Measurements from ENCODE around the gene GMCL2.

Gene GMCL2

DNA sequence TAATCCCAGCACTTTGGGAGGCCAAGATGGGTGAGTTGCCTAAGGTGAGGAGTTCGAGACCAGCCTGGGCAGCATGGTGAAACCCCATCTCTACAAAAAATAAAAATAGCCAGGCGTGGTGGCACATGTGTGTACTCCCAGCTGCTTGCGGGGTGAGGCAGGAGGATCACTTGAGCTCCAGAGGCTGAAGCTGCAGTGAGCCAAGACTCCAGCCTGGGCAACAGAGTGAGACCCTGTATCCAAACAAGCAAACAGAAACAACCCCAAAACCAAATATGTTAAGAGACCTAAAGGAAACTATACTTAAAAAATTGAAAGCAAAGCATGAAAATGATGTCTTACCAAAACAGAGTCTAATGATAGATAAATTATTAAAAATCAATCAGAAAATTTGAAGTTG is 29.6 kb upstream of the GMCL2 start:
- no peak overlapping the region for H3K27ac ChIP-seq (ENCODE audit: low read depth, low read length)

DNA sequence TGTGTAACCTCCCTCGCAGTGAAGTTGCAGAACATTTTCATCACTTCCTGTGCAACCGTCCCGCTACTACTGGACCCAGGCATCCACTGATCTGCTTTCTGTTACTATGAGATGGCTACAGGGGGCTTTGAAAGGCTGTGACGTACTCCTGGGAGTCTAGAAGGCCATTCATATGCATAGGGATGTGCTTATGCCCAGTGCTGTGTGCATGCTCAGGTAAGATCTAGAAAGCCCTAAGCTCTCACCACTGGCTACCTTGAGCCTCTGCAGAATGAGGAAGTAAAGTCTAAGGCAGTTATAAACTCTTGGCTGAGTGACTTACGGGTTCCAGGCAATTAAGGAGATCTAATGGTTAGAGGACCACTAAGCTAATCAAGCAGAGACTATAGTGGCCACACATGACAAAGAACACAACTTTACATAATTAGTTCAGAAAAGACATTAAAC is 28.9 kb upstream of the GMCL2 start:
- Histone ChIP-seq H3K14ac (ENCODE audit: low read length) (no peak overlapping the region), H2AFZ (ENCODE audit: insufficient read depth, low read length, poor library complexity) (no peak overlapping the region), H2AK5ac (ENCODE audit: low read length) (no peak overlapping the region), H3K18ac (ENCODE audit: low read length) (no peak overlapping the region), H2BK12ac (ENCODE audit: low read length) (no peak overlapping the region), H3K4ac (ENCODE audit: low read depth, low read length) (no peak overlapping the region), H3K4me3 (ENCODE audit: low read depth, low read length) (no peak overlapping the region), H4K12ac (ENCODE audit: low read depth, low read length) (no peak overlapping the region), H4K91ac (ENCODE audit: low read depth, low read length) (no peak overlapping the region), H2BK120ac (ENCODE audit: insufficient read depth, low read length, poor library complexity) (no peak overlapping the region), H4K8ac (ENCODE audit: low read depth, low read length) (no peak overlapping the region), H3K79me1 (ENCODE audit: low read length) (no peaks in the 10 kb centered on the region), H3K27me3 (ENCODE audit: insufficient read depth, low read length) (no peaks in the 10 kb centered on the region), H3K27ac (ENCODE audit: low read depth, low read length) (no peak overlapping the region), H3K23ac (ENCODE audit: low read length) (peak overlapping the region; percentile 37), H3K36me3 (ENCODE audit: control insufficient read depth in 1 of 2, insufficient read depth in 2 of 2, low read length in 2 of 2) (peaks cover 52 to 61% of the 10 kb centered on the region in 2 experiments), H3K79me2 (ENCODE audit: control insufficient read depth, insufficient read depth, low read length, poor library complexity) (no peaks in the 10 kb centered on the region), H3K4me1 (ENCODE audit: control insufficient read depth in 1 of 2, insufficient read depth in 2 of 2, low read length in 2 of 2) (peaks cover 0 to 3% of the 10 kb centered on the region in 2 experiments), H3K9me3 (ENCODE audit: insufficient read depth, low read depth, low read length) (peaks cover 1% of the 10 kb centered on the region), H2BK5ac (ENCODE audit: low read depth, low read length, poor library complexity) (no peak overlapping the region), H3K4me2 (ENCODE audit: low read length) (no peak overlapping the region), H3K9ac (ENCODE audit: low read length) (no peak overlapping the region)
- no peak for DNase-seq
- no CpG with 5 or more reads among the region's 5 CpGs for WGBS (ENCODE audit: extremely low coverage, insufficient coverage, insufficient read length)

More for the DNA sequence above, 29.6 kb upstream of the GMCL2 start:
- Histone ChIP-seq H3K4me3 (ENCODE audit: low read depth, low read length) (no peak overlapping the region), H4K8ac (ENCODE audit: low read depth, low read length) (no peak overlapping the region), H3K9ac (ENCODE audit: low read length) (no peak overlapping the region), H2AFZ (ENCODE audit: insufficient read depth, low read length, poor library complexity) (no peak overlapping the region), H3K4ac (ENCODE audit: low read depth, low read length) (no peak overlapping the region), H3K18ac (ENCODE audit: low read length) (no peak overlapping the region), H4K12ac (ENCODE audit: low read depth, low read length) (no peak overlapping the region), H3K79me1 (ENCODE audit: low read length) (no peaks in the 10 kb centered on the region), H2AK5ac (ENCODE audit: low read length) (no peak overlapping the region), H3K23ac (ENCODE audit: low read length) (no peak overlapping the region), H3K36me3 (ENCODE audit: control insufficient read depth in 1 of 2, insufficient read depth in 2 of 2, low read length in 2 of 2) (peaks cover 49 to 60% of the 10 kb centered on the region in 2 experiments), H3K9me3 (ENCODE audit: insufficient read depth, low read depth, low read length) (peaks cover 1% of the 10 kb centered on the region), H2BK5ac (ENCODE audit: low read depth, low read length, poor library complexity) (no peak overlapping the region), H3K27me3 (ENCODE audit: insufficient read depth, low read length) (no peaks in the 10 kb centered on the region), H3K79me2 (ENCODE audit: control insufficient read depth, insufficient read depth, low read length, poor library complexity) (no peaks in the 10 kb centered on the region), H3K14ac (ENCODE audit: low read length) (no peak overlapping the region), H2BK12ac (ENCODE audit: low read length) (no peak overlapping the region), H4K91ac (ENCODE audit: low read depth, low read length) (no peak overlapping the region), H3K4me2 (ENCODE audit: low read length) (no peak overlapping the region), H2BK120ac (ENCODE audit: insufficient read depth, low read length, poor library complexity) (no peak overlapping the region), H3K4me1 (ENCODE audit: control insufficient read depth in 1 of 2, insufficient read depth in 2 of 2, low read length in 2 of 2) (peaks cover 0 to 3% of the 10 kb centered on the region in 2 experiments)
- no peak for DNase-seq
- WGBS (ENCODE audit: extremely low coverage, insufficient coverage, insufficient read length), result no CpG with 5 or more reads among the region's 3 CpGs

DNA sequence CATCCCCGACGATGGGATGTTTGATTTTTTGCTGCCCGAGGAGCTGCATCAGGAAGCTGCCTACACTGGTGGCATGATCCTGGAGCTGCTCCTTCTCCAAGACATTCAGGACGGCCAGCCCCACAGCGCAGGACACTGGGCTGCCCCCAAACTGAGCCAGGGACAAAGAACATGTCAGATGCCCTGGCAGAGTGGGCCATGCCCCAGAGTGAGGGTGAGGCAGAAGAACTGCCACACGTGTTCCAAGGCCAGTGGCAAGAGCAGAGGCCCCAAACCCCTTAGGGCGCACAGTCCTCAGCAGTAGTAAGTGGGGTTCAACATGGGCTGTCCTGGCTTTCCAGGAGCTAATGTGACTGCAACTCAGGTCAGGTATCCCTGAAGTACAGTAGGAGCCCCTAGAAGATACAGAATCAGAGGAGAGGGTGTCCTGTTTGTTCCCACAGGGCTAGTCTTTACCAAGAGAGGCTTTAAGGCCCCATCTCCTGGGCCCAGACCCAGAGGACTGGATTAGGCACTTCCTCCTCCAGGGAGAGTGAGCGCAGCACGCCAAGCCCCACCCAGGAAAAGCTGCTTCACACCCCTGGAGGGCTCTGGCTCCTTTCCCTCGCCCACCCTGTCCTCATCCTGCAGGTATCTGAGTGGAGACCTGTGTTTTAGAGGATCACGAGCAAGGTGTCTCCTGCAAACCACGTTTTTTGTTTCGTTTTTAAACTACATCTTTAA is 28.3 kb upstream of the GMCL2 start:
- H3K79me1 ChIP-seq (ENCODE audit: low read length), result no peaks in the 10 kb centered on the region
- H3K27ac ChIP-seq (ENCODE audit: low read depth, low read length), result no peak overlapping the region
- H4K12ac ChIP-seq (ENCODE audit: low read depth, low read length), result no peak overlapping the region
- H3K9ac ChIP-seq (ENCODE audit: low read length), result no peak overlapping the region
- H3K79me2 ChIP-seq (ENCODE audit: control insufficient read depth, insufficient read depth, low read length, poor library complexity), result no peaks in the 10 kb centered on the region
- H2AFZ ChIP-seq (ENCODE audit: insufficient read depth, low read length, poor library complexity), result no peak overlapping the region
- H3K4me3 ChIP-seq (ENCODE audit: low read depth, low read length), result no peak overlapping the region
- no peak overlapping the region for H2BK120ac ChIP-seq (ENCODE audit: insufficient read depth, low read length, poor library complexity)
- H3K4me2 ChIP-seq (ENCODE audit: low read length), result no peak overlapping the region
- no CpG with 5 or more reads among the region's 13 CpGs for WGBS (ENCODE audit: extremely low coverage, insufficient coverage, insufficient read length)
- H3K14ac ChIP-seq (ENCODE audit: low read length), result no peak overlapping the region
- H4K8ac ChIP-seq (ENCODE audit: low read depth, low read length), result no peak overlapping the region
- H3K4me1 ChIP-seq (ENCODE audit: control insufficient read depth in 1 of 2, insufficient read depth in 2 of 2, low read length in 2 of 2), result peaks cover 0 to 3% of the 10 kb centered on the region in 2 experiments
- no peak overlapping the region for H3K18ac ChIP-seq (ENCODE audit: low read length)
- no peak overlapping the region for H3K23ac ChIP-seq (ENCODE audit: low read length)
- H4K91ac ChIP-seq (ENCODE audit: low read depth, low read length), result no peak overlapping the region
- H2AK5ac ChIP-seq (ENCODE audit: low read length), result no peak overlapping the region
- no peaks in the 10 kb centered on the region for H3K27me3 ChIP-seq (ENCODE audit: insufficient read depth, low read length)
- H3K36me3 ChIP-seq (ENCODE audit: control insufficient read depth in 1 of 2, insufficient read depth in 2 of 2, low read length in 2 of 2), result peaks cover 56 to 65% of the 10 kb centered on the region in 2 experiments
- peaks cover 1% of the 10 kb centered on the region for H3K9me3 ChIP-seq (ENCODE audit: insufficient read depth, low read depth, low read length)
- H3K4ac ChIP-seq (ENCODE audit: low read depth, low read length), result no peak overlapping the region
- H2BK5ac ChIP-seq (ENCODE audit: low read depth, low read length, poor library complexity), result no peak overlapping the region
- H2BK12ac ChIP-seq (ENCODE audit: low read length), result no peak overlapping the region
- DNase-seq, result no peak

DNA sequence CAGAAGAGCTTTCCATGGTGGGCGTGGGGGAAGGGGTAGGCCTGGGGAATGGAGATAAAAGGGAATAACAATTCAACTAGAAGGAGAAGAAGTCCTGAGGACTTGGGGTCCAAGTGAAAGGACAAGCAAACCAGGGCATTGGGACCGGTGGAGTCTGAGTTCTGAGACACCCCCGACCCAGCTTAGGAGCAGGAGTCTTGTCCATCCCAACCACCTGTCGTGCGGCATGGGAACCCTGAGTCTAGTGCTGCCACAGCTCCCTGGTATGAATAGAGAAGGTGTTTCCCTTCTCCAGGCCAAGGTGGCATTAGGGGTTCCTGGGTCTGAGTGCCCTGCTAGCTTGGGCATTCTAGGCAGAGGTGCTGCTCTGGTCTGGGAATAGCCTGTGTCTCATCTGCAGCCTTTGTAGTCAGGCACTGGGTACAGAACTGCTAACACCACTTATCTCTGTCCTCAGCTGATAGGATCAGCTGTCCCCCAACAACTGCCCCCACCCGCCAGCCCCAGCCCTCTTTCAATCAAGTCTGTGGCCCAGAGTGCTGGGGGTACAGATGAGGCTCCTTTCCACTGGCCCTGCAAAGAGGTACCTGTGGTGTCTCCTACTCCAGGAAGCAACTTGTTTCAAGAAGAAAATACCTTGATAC is 27.1 kb upstream of the GMCL2 start:
- Histone ChIP-seq H2AFZ (ENCODE audit: insufficient read depth, low read length, poor library complexity) (no peak overlapping the region), H3K27me3 (ENCODE audit: insufficient read depth, low read length) (no peaks in the 10 kb centered on the region), H3K18ac (ENCODE audit: low read length) (no peak overlapping the region), H3K23ac (ENCODE audit: low read length) (no peak overlapping the region), H3K4me1 (ENCODE audit: control insufficient read depth in 1 of 2, insufficient read depth in 2 of 2, low read length in 2 of 2) (peaks cover 0 to 3% of the 10 kb centered on the region in 2 experiments), H3K9ac (ENCODE audit: low read length) (no peak overlapping the region), H2BK5ac (ENCODE audit: low read depth, low read length, poor library complexity) (no peak overlapping the region), H3K27ac (ENCODE audit: low read depth, low read length) (no peak overlapping the region), H3K79me2 (ENCODE audit: control insufficient read depth, insufficient read depth, low read length, poor library complexity) (no peaks in the 10 kb centered on the region), H3K4ac (ENCODE audit: low read depth, low read length) (no peak overlapping the region), H3K4me3 (ENCODE audit: low read depth, low read length) (no peak overlapping the region), H4K12ac (ENCODE audit: low read depth, low read length) (no peak overlapping the region), H3K36me3 (ENCODE audit: control insufficient read depth in 1 of 2, insufficient read depth in 2 of 2, low read length in 2 of 2) (peaks cover 67 to 74% of the 10 kb centered on the region in 2 experiments), H4K91ac (ENCODE audit: low read depth, low read length) (no peak overlapping the region), H4K8ac (ENCODE audit: low read depth, low read length) (no peak overlapping the region), H2BK120ac (ENCODE audit: insufficient read depth, low read length, poor library complexity) (no peak overlapping the region), H3K9me3 (ENCODE audit: insufficient read depth, low read depth, low read length) (peaks cover 1% of the 10 kb centered on the region), H2BK12ac (ENCODE audit: low read length) (no peak overlapping the region), H3K79me1 (ENCODE audit: low read length) (no peaks in the 10 kb centered on the region), H2AK5ac (ENCODE audit: low read length) (no peak overlapping the region), H3K14ac (ENCODE audit: low read length) (no peak overlapping the region), H3K4me2 (ENCODE audit: low read length) (no peak overlapping the region)
- no CpG with 5 or more reads among the region's 6 CpGs for WGBS (ENCODE audit: extremely low coverage, insufficient coverage, insufficient read length)
- DNase-seq, result no peak
